Measurements from ENCODE around the gene CHAF1A.
A peak's percentile ranks its signal among the peaks of the same experiment; 100 is the strongest.

CHAF1A gene

DNA sequence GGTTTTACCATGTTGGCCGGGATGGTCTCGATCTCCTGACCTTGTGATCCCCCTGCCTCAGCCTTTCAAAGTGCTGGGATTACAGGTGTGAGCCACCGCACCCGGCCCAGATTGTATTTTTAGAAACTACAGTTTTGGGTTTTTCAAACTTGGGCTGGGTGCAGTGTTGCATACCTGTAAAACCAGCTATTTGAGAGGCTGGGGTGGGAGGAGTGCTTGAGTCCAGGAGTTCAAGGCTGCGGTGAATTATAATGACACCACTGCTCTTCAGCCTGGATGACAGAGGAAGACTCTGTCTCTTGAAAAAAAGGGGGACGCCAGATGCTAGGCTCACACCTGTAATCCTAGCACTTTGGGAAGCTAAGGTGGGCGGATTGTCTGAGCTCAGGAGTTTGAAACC, 4.2 kb downstream of the CHAF1A start:
- no peak for DNase-seq

DNA sequence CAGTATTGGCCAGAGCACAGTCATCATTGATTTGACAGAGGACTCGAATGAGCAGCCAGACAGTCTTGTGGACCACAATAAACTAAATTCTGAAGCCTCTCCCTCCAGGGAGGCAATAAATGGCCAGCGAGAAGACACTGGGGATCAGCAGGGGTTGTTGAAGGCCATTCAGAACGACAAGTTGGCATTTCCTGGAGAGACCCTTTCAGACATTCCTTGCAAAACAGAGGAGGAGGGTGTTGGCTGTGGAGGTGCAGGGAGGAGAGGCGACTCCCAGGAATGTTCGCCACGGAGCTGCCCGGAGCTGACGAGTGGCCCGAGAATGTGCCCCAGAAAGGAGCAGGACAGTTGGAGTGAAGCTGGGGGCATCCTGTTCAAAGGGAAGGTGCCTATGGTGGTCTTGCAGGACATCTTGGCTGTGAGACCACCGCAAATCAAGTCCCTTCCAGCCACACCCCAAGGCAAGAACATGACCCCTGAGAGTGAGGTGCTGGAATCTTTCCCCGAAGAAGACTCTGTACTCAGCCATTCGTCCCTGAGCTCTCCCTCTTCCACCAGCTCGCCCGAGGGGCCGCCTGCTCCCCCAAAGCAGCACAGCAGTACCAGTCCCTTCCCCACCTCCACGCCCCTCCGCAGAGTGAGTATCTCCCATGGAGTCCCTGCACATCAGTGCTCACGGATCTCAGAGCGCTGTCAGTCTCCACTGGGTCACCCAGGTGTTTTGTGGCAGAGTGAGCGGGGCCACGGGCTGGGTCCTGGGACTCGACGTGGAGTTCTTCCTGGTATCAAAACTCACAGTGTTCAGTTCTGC, 6.9 kb downstream of the CHAF1A start:
- no peak for DNase-seq

DNA sequence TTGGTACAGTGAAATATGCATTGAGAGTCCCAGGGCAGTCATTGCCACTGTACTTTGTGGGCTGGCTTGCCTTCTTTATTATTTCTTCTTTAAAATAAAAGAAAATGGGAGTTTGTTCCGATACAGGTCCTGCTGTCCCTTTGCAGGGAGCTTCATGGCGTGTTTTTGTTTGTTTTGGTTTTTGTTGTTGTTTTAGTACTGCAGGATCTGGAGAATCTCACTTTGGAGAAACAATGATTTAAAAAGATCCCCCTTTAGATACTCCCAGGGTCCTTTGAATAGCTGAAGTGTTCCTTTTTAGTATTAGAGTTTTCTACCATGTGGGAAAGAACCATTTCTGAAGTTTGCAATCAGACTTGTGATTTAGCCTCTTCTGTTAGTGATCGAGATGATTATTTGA, 11.1 kb downstream of the CHAF1A start:
- DNase-seq: no peak

DNA sequence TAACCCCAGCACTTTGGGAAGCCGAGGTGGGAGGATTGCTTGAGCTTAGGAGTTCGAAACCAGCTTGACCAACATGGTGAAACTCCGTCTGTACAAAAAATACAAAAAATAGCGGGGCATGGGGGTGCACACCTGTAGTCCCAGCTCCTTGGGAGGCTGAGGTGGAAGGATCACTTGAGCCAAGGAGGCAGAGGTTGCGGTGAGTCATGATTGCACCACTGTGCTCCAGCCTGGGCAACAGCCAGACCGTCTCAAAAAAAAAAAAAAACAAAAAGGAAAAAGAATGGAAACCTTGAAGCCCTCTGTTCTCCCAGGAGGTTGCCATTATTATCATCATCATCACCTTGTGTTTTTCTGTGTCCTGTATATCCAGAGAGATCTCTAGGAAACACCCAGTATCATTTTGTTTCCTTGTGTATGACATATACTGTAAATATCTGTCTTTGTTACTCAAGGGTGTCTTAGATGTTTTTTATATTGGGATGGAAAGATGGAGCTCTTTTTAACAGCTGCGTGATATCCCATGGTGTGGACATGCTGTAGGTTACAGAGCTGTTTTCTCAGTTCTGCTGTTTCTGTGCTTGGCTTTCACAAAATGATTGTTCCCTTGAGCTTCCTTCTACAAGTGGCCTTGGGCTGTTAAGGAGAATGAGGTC, 11.8 kb downstream of the CHAF1A start:
- no peak for DNase-seq

DNA sequence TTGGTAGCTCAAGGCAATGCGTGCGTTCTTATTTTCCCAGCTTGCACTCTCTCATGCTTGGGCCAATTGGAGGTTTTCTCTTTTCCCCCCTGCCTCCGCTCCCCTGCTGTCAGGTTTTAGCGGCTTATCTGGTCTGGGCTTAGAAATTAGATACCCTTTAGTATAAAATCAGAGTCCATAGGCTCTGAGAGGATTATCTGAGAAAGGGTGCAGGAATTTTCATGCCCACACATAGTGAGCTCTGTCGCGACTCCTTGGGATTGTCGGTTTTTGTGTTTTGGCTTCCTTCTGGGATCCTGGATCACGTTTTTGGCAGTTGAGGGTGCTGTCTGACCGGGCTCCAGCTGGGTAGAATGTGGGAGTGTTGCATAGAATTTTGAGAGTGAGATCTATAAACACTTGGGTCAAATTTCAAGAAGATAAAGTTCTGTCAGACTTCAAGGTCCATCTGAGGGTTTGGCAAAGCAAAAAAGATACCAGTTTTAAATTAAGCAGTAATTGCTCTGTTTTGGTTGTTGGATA, 12.4 kb downstream of the CHAF1A start:
- DNase-seq: no peak

DNA sequence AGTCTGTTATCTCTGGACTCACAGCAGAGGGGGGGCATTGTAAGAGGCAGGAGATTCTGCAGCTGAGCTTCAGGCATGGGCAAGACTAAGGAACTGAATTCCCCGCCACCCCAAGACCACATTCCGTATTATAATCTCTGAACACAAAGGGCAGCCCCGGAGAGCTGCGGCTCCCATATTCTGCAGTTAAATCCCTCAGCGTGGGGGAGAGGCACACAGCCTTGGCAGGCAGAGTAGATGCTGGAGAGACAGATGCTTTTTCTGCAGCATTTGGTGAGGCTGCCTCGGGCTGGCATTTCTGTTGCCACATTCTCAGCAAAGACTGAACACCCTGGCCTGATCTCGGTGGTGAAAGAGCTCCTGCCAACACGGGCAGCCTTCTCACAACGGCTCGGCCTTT, 12.9 kb downstream of the CHAF1A start:
- DNase-seq: no peak

DNA sequence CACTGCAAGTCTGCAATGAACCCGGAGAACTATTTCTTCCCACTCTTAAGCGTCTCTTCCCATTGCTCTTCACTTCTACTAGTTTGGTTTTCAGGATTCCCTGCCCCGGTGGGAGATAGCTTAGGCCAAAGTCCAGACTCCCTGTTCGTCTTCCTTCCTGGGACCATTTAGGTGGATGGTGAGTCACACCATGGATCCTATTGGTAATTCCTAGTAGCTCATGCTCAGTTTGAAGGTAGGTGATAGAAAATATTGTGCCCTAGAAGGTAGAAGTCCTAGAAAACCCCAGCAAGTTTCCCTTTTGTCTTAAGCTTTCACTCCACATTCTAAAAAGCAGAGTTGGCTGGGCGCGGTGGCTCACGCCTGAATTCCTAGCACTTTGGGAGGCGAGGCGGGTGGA, 13.8 kb downstream of the CHAF1A start:
- peak in 1 of 2 donors; percentile 1 for DNase-seq

DNA sequence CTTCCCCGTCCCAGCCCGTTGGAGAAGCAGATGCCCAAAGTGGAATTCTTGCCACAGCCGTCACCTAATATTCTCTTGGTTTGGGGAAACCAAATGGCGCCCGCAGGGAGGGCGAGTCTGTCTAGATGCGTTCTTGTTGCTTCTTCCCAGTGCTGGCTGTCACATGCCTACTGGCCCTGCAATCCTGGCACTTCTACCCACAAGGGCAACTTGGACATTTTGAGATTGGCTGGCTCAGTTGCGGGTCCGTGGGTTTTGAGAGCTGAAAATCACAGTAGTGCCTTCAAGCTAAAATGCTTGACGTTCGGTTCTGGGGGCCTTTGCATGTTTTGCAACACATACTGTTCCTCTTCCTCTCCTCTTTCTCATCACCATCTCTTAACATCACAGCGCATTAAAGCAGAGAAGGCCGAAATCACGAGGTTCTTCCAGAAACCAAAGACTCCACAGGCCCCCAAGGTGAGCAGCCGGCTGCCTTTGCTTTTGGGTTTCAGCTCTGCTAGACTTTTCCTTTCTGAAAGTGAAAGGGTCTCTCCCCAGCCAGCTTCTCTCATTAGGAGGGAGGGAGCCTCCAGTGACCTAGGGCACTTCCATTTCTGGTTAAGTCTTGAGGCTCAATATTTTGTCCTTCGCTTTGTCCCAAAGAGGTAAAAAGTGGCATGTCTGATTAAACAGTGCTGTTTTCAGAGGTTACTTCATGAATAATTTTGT, 21.1 kb downstream of the CHAF1A start:
- no peak for DNase-seq

DNA sequence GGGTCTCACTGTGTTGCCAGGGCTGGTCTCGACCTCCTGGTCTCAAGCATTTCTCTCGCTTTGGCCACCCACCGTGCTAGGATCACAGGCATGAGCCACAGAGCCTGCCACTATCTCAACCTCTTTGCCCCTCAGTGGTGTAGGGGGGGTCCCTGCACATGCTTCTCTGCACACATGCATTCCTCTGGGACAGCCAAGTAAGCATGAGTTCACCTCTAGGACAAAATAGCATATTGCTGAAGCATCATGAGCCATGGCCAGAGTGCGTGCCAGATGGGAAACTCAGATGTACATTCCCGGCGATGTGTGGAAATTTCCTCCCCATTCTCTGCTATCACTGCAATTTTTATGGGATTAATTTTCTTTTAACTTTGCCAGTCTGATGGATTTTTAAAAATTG, 23.1 kb downstream of the CHAF1A start:
- DNase-seq: no peak

DNA sequence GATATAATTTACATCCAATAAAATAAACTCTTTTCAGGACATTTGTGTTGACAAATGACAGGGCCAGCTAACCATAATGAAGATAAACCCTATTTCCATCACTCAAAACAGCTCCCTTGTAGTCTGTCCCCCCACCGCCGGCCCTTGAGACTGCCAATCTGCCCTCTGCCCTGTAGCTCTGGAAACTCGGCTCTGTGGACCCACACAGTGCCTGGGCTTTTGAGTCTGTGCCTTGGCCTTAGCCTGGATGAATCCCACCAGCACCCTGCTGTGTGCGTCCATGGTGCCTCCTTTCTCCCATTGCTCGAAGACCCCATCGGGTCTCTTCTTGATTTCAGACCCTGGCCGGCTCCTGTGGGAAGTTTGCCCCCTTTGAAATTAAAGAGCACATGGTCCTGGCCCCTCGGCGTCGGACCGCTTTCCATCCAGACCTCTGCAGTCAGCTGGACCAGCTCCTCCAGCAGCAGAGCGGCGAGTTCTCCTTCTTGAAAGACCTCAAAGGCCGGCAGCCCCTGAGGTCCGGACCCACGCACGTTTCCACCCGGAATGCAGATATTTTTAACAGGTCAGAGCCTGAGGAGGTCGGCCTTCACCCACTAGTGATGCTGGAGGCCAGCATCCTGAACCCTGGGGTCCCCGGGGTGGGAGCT, 26.0 kb downstream of the CHAF1A start:
- no peak for DNase-seq

DNA sequence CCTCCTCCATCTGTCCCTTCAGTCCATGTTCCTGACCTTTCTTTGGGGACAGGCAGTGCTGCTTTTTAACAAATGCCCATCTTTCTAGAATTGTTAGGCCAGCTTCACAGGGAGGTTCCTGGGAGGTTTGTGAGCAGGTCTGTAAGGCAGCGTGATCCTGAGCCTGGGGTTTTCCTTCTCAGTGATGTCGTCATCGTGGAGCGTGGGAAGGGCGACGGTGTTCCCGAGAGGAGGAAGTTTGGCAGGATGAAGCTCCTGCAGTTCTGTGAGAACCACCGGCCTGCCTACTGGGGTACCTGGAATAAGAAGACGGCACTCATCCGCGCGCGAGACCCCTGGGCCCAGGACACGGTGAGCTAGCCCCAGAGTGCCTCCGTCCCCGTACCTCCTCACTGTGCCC, 26.8 kb downstream of the CHAF1A start:
- no peak for DNase-seq

DNA sequence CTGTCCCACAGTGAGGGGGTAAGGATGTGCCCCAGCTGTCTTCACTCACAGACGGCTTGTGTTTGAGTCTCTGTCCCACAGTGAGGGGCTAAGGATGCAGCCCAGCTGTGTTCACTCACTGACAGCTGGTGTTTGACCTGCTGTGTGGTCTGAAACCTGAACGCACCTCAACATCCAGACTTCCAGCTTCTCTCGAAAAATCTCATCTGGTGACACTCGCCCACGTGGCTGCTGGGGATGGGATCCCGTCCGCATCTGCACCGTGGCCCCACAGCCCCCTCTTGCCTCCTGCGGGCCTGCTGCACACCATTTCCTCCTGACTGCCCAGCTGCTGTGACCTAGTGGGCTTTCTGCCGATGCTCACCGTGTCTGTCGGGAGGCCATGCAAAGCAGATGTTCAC, 27.3 kb downstream of the CHAF1A start:
- DNase-seq: no peak

DNA sequence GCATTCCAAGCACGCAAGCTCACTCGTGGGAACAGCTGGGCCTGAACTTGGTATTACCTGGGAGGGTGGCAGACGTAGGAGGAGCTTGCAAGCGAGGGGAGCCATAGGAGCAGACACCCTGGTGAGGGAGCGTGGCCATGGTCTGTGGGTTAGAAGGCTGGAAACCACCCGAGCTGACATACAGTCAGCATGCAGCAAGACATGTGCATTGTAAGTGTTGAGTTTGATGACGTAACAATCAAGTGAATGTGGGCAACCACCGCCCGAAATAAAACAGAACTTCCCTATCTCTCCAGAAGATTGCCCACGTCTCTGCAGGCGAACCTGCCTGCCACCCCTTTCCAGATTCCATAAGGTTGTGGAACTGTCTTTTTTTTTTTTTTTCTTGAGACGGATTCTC, 28.3 kb downstream of the CHAF1A start:
- DNase-seq: peak; percentile 21 to 37

DNA sequence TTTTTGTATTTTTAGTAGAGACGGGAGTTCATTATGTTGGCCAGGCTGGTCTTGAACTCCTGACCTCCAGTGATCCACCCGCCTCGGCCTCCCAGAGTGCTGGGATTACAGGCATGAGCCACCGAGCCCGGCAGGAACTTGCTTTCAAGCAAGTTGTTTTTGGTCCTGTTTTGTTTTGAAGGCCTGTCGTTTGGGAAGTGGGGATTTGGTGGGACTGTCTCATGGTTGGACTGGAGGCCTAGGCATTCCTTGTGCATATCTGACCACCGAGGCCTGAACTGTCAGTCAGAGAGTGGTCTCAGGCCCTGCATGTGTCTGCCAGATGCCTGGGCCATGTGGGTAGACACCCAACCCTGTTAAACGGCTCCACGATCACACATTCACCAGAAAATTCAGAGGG, 28.9 kb downstream of the CHAF1A start:
- no peak for DNase-seq

DNA sequence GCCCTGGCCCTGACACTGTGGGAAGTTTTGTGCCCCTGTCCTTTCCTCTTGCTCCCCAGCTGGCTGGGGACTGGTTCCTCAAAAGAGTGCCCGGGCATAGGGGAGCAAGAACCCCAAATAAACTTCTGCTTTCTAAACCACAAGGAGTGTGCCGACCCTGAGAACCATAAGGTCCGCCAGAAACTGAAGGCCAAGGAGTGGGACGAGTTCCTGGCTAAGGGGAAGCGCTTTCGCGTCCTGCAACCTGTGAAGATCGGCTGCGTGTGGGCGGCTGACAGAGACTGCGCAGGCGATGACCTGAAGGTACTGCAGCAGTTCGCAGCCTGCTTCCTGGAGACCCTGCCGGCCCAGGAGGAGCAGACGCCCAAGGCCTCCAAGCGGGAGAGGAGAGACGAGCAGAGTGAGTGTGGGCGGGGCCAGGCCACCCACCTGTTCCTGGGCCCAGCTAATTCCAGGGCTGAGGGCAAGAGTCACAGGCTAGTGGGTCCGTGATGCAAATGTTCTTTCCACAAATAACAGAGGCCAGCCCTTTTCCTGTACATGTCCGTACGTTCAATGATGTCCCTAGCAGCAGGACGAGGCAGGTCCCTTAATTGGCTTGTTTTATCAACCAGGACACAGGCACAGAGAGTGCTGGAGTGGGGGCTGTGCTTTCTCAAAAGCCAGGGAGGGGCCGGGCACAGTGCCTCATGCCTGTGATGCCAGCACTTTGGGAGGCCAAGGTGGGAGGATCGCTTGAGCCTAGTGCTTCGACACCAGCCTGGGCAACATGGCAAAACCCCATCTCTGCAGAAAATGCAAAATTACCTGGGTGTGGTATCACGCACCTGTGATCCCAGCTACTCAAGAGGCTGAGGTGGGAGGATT, 29.6 kb downstream of the CHAF1A start:
- peak; percentile 17 to 69 for DNase-seq

DNA sequence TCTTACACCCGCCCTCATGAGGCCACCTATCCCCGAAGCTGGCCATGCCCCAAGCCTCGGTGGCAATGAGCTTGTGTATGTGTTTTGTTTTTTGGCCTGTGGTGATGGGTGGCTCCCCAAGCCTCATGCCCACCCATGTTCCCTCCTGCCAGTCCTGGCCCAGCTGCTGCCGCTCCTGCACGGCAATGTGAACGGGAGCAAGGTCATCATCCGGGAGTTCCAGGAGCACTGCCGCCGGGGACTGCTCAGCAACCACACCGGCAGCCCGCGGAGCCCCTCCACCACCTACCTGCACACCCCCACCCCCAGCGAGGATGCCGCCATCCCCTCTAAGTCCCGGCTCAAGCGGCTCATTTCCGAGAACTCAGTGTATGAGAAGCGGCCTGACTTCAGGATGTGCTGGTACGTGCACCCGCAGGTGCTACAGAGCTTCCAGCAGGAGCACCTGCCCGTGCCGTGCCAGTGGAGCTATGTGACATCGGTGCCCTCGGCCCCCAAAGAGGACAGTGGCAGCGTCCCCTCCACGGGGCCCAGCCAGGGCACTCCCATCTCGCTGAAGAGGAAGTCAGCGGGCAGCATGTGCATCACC, 30.6 kb downstream of the CHAF1A start:
- DNase-seq: no peak

DNA sequence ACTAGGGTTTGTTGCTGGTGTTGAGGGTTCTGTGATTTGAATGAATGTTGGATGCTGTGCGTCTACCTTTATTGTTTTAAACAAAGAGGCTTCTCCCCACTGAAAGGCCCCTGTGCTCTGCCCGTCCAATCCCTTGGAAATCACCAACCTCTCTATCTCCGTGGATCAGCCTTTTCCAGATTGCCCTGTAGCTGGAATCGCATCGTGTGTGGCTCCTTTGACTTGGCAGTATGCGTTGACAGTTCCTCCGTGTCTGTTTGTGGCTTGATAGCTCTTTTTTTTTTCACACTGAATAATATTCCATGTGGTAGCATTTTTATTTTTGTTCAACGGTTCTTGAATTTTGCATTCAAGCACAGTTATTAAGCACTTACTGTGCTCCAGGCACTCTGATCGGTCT, 32.0 kb downstream of the CHAF1A start:
- no peak for DNase-seq

DNA sequence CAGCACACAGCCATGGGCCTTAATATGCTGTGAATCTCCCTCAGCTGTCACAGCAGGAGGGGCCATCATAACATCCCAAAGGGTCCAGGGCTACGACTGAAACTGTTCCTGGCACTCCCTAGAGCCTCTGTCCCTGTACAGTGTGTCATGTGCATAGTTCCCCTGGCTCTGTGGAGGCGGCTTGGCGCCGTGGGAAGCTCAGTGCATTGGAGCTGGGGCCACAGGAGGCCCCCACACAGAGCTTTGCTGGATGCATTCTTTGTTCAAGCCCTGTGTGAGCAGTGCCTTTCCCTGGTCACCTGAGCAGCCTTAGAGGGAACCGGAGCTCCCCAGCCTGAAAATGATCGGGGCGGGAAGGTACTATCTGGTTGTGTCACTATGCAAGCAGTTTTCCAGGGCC, 33.8 kb downstream of the CHAF1A start:
- DNase-seq: no peak

DNA sequence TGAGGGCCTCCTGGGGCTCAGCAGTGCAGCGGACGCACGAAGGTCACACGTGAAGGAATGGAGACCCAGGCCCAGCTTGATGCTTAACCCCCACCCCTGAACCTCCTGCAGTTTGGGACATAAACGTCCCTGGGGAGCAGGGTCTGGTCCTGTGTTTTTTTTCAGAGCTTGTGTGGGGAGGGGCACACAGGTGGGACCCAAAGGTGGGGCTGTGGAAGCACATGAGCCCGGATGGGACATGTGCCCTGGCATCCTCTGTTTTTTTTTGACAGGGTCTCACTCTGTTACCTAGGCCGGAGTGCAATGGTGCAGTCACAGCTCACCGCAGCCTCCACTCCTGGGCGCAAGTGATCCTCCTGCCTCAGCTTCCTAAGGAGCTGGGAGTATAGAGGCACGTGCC, 34.7 kb downstream of the CHAF1A start:
- no peak for DNase-seq

DNA sequence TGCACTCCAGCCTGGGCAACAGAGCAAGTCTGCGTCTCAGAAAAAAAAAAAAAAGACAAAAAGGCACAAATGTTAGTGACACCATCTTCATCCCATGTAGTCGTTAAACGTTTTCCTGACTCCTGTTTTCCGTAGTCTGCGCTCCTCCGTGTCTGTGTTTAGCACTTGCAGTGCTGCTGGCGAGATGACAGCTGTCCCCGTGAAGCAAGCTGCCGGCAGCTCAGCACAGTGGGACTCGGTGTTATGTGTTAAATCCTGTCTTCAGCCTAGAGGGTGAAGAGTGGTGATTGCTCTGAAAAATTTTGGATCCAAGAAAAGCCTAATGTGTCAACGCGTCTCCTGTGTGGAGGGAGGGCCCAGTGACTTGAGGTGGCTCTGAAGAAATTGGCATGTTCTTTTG, 36.8 kb downstream of the CHAF1A start:
- no peak for DNase-seq

DNA sequence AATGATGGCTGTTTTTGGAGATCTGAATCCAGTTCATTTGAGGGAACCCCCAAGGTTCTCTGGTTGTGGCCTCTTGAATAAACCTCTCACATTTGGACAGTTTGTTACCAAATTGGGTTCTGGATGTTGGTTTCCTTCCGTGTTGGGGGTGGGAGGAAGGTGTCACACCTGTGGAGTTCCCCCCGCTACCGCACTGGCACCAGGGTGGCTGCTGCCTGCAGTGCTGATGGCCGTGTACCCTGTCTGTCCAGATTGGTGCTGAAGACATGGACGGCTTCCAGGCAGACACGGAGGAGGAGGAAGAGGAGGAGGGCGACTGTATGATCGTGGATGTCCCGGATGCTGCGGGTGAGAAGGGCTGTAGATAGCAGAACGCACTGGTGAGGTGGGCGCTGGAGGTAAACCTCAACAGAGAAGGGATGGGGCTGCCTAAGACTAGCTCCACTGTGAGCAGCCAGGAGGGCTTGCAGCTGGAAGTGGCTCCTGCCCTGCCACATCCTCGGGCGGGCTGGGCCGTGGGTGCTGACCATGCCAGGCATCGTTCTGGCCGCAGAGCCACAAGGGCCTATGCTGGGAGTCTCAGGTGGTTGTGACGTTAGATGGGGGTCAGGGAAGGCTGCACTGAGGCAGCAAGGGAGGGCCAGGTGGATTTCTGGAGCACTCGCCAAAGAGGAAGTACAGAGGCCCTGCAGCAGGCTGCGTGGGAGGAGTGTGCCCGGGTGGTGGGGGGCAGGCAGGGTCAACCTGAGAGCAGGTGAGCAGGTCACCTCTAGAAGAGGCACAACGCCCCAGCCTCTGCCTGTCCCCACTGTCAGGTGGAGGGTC, 39.8 kb downstream of the CHAF1A start:
- no peak for DNase-seq

Measured in bone marrow (tissue), 2 donors.